Smooth muscle cell (in vitro differentiated cells): ENCODE data around the gene ACTL6A. TPM values are rescaled to one million over a fixed set of nuclear protein-coding genes. Genes with fewer than 3 reads are reported as not detected.
A peak's percentile ranks its signal among the peaks of the same experiment; 100 is the strongest.
"Not testable (repeated sequence)": the region's sequence is repeated elsewhere in the genome, so short reads cannot be mapped to it uniquely, and the experiment has no call there.

Experiments used
- DNase-seq: peaks from one replicate; lab custom pipeline; 2025; ENCODE audit not compliant: unreplicated experiment; lab: John Stamatoyannopoulos, UW
- H2AFZ ChIP-seq: fragments of 200-600 bp; sonication (generic); 2 replicates; pipeline ENCODE4 v1.6.0; 2016; ENCODE audit warnings: antibody characterized with exemption, low read depth, mild to moderate bottlenecking
- H3F3A ChIP-seq: fragments of 200-600 bp; sonication (generic); 2 replicates; pipeline ENCODE4 v1.6.0; 2017; ENCODE audit warnings: antibody characterized with exemption, low read depth
- H3K27ac ChIP-seq: fragments of 200-600 bp; sonication (generic); 2 replicates; pipeline ENCODE4 v1.5.1; 2016; ENCODE audit warnings: low read depth, mild to moderate bottlenecking
- H3K27me3 ChIP-seq: fragments of 200-600 bp; sonication (generic); 2 replicates; pipeline ENCODE4 v1.6.1; 2016; ENCODE audit warnings: low read depth, mild to moderate bottlenecking
- H3K36me3 ChIP-seq: fragments of 200-600 bp; sonication (generic); 2 replicates; pipeline ENCODE4 v1.5.1; 2016; ENCODE audit warnings: low read depth
- H3K4me1 ChIP-seq: fragments of 200-600 bp; sonication (generic); 2 replicates; pipeline ENCODE4 v1.5.1; 2016; ENCODE audit warnings: low read depth
- H3K4me2 ChIP-seq: fragments of 200-600 bp; sonication (generic); 2 replicates; pipeline ENCODE4 v1.6.0; 2016; ENCODE audit warnings: mild to moderate bottlenecking
- H3K4me3 ChIP-seq: fragments of 200-600 bp; sonication (generic); 2 replicates; pipeline ENCODE4 v1.5.1; 2016; ENCODE audit warnings: mild to moderate bottlenecking
- H3K79me2 ChIP-seq: fragments of 200-600 bp; sonication (generic); 2 replicates; pipeline ENCODE4 v1.6.0; 2016; ENCODE audit warnings: low read depth, mild to moderate bottlenecking
- H3K9ac ChIP-seq: fragments of 200-600 bp; sonication (generic); 2 replicates; pipeline ENCODE4 v1.6.0; 2016; ENCODE audit warnings: low read depth
- H3K9me3 ChIP-seq: fragments of 200-600 bp; sonication (generic); replicated peaks from 2 replicates; pipeline ENCODE4 v1.5.1; 2016; ENCODE audit warnings: low read depth
- H4K20me1 ChIP-seq: fragments of 200-600 bp; sonication (generic); 2 replicates; pipeline ENCODE4 v1.6.0; 2016; ENCODE audit warnings: low read depth
- WGBS: methylation state at CpG from one replicate; pipeline ENCODE4 v1.1.7; 2016; ENCODE audit warnings: low lambda C conversion rate; 5-methylcytosine and 5-hydroxymethylcytosine counted together
- polyA plus RNA-seq: library from polyadenylated mRNA; unstranded; fragments of >200 nt; fragmentation: Nextera tagmentation; extraction: Ambion mirVana; gene quantifications from 2 replicates; pipeline ENCODE4 v1.2.1, GENCODE V29; 2016
- total RNA-seq: library from RNA; depleted of rRNA; stranded (reverse); fragments of >200 nt; gene quantifications from 2 replicates; pipeline ENCODE4 v1.2.3, GENCODE V29; 2014
- TF ChIP-seq, protein P1 (sequence below): fragments of 200-600 bp; sonication (generic); IDR thresholded peaks from 2 replicates; pipeline ENCODE4 v1.5.1; 2017; ENCODE audit warnings: borderline replicate concordance, mild to moderate bottlenecking, antibody characterized with exemption; ENCODE audit not compliant: insufficient read depth, poor library complexity, severe bottlenecking

The ACTL6A gene
- total RNA-seq, result 62.1 and 66.5 TPM in 2 replicates
- polyA plus RNA-seq, result 75.0 and 76.6 TPM in 2 replicates

DNA sequence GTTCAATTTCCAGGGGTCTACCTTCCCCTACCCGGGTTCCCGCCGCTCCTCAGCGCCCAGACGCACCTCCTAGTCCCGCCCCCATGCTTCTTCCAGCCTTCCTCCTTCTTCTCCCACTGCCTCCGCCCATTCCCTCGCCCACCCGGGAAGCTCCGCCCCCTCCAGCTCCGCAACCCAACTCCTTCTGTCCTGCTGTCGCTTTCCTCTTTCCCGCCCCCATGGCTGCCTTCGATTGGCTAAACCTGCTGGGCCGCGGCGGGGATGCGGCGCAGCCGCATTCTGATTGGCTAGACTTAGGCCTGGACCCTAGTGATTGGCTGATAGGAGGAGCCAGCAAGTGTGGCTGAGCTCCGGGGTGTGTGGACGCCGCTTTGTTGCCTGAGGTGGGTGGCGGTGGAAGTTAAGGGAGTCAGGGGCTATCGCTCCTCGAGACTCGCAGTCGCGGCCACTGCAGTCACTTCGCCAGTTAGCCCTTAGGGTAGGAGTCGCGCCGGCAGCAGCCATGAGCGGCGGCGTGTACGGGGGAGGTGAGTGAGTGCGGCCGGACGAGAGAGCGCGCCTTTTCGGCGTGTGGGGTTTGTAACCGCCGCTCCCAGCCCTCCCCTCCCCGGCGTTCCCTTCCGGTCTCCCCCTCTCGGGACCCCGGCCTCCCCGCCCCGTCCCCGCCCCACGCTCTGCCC is at the start of gene ACTL6A:
ACTL6A (plus strand) TSS at position 336 of the 680 bp plus-strand sequence; CDS start at position 503, 167 bp downstream.
- Histone ChIP-seq H2AFZ (peak within 1 kb of the TSS; percentile 88), H3F3A (no peaks in the 10 kb centered on the region), H3K27ac (peak within 1 kb of the TSS; percentile 52), H3K9me3 (no peaks in the 10 kb centered on the region), H3K4me3 (peak within 1 kb of the TSS; percentile 85), H3K9ac (peak within 1 kb of the TSS; percentile 68), H4K20me1 (peaks cover 25% of the 10 kb centered on the region), H3K4me2 (peak within 1 kb of the TSS; percentile 91), H3K4me1 (peaks cover 7% of the 10 kb centered on the region), H3K79me2 (peaks cover 38% of the 10 kb centered on the region), H3K36me3 (no peaks in the 10 kb centered on the region), H3K27me3 (no peaks in the 10 kb centered on the region)
- TF ChIP-seq, protein P1, sequence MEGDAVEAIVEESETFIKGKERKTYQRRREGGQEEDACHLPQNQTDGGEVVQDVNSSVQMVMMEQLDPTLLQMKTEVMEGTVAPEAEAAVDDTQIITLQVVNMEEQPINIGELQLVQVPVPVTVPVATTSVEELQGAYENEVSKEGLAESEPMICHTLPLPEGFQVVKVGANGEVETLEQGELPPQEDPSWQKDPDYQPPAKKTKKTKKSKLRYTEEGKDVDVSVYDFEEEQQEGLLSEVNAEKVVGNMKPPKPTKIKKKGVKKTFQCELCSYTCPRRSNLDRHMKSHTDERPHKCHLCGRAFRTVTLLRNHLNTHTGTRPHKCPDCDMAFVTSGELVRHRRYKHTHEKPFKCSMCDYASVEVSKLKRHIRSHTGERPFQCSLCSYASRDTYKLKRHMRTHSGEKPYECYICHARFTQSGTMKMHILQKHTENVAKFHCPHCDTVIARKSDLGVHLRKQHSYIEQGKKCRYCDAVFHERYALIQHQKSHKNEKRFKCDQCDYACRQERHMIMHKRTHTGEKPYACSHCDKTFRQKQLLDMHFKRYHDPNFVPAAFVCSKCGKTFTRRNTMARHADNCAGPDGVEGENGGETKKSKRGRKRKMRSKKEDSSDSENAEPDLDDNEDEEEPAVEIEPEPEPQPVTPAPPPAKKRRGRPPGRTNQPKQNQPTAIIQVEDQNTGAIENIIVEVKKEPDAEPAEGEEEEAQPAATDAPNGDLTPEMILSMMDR, result no peak
- DNase-seq, result peak; percentile 95
- WGBS, result under 1% methylated on average over 30 of the region's 55 CpGs

DNA sequence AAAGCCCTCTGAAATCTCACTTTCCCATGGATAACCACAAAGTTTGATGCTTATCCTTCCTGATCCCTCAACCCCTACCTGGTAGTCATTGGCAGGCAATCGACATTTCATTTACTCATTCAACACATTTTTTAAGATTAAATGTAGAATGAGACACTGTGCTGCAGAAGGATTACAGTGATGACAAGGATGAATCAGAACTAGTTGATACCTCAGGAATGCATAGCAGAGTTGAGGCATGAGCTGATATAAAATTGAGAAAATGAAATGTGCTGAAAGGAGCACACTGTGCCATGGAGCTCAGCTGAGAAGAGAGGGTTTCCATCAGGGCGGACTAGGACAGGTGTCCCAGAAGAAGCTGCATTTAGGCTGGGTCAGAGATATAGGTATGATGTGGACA is 48.9 kb upstream of the ACTL6A start:
- no peak overlapping the region for H3K4me3 ChIP-seq
- H3F3A ChIP-seq, result no peaks in the 10 kb centered on the region
- H3K4me1 ChIP-seq, result no peaks in the 10 kb centered on the region
- H3K79me2 ChIP-seq, result no peaks in the 10 kb centered on the region
- H2AFZ ChIP-seq, result no peak overlapping the region
- 85% methylated on average over 2 of the region's 2 CpGs for WGBS
- no peak overlapping the region for H3K9ac ChIP-seq
- H3K4me2 ChIP-seq, result no peak overlapping the region
- H3K36me3 ChIP-seq, result no peaks in the 10 kb centered on the region
- TF ChIP-seq, protein P1, result no peak
- no peaks in the 10 kb centered on the region for H3K27me3 ChIP-seq
- no peaks in the 10 kb centered on the region for H4K20me1 ChIP-seq
- no peak overlapping the region for H3K27ac ChIP-seq
- no peak for DNase-seq
- H3K9me3 ChIP-seq, result no peaks in the 10 kb centered on the region

DNA sequence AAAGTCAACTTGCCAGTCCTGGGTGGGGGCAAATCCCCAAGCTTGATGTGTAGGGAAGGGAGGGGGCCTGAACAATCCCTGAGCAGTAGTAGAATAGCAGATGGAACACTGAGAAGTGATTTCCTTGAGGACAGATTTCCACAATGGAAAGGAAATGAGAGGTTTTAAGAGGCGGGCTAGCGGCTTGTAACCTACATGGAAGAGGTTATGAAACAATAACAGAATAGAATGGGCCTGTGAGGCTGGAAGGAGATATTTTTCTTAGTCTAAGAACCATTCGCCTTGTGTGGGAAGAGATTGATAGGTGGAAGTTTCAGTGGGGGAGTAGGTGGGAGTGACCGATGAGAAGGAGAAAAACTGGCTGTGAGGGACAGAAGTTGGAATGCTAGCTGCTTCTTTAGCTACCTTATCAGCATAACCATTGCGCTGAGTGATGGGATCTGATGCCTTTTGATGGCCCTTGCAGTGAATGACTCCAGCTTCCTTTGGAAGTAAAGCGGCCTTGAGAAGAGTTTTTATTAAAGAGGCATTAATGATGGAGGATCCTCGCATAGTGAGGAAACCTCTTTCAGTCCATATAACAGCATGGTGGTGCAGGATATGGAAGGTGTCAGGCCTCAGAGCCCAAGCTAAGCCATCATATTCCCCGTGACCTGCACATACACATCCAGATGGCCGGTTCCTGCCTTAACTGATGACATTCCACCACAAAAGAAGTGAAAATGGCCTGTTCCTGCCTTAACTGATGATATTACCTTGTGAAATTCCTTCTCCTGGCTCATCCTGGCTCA is 46.1 kb upstream of the ACTL6A start:
- H3K4me3 ChIP-seq, H3K27ac ChIP-seq, H3F3A ChIP-seq, H2AFZ ChIP-seq, DNase-seq, H3K9me3 ChIP-seq, H3K4me1 ChIP-seq, H3K4me2 ChIP-seq, H3K79me2 ChIP-seq, H3K36me3 ChIP-seq, H3K27me3 ChIP-seq, H4K20me1 ChIP-seq, H3K9ac ChIP-seq: not testable (repeated sequence)
- 94% methylated on average over 9 of the region's 9 CpGs for WGBS

DNA sequence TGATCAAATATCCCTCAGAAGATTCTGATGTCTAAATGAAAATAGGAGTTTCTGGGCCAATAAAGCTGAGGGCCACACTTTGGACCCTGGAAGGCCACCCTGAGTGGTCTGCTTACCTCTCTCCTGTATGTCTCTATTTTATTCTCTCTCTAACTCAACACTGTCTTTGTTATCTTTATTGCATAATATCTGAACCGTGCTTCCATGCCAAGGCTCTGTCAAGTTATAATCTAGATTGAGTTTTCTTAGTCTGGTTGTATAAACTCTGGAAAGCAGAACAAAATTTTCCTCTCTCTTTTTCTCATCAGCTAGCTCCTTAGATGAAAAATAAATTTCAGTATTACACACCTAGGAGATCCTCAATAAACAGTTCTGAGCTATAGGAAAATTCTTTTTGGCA is 36.2 kb upstream of the ACTL6A start:
- H3K9ac ChIP-seq, result no peak overlapping the region
- peaks cover 20% of the 10 kb centered on the region for H3K4me1 ChIP-seq
- no peaks in the 10 kb centered on the region for H3K27me3 ChIP-seq
- peak overlapping the region; percentile 93 for H2AFZ ChIP-seq
- peak overlapping the region; percentile 70 for H3K27ac ChIP-seq
- H4K20me1 ChIP-seq, result no peaks in the 10 kb centered on the region
- H3F3A ChIP-seq, result no peaks in the 10 kb centered on the region
- H3K4me3 ChIP-seq, result peak overlapping the region; percentile 40
- H3K79me2 ChIP-seq, result no peaks in the 10 kb centered on the region
- WGBS, result 33% methylated on average over 1 of the region's 1 CpG
- H3K9me3 ChIP-seq, result no peaks in the 10 kb centered on the region
- peak overlapping the region; percentile 87 for H3K4me2 ChIP-seq
- TF ChIP-seq, protein P1, result no peak
- no peak for DNase-seq
- no peaks in the 10 kb centered on the region for H3K36me3 ChIP-seq
